Lower lobe of right lung (tissue), 2 donors: Measurements from ENCODE around the gene SLC2A1. TPM values are rescaled to one million over a fixed set of nuclear protein-coding genes. Genes with fewer than 3 reads are reported as not detected.
"Not testable (repeated sequence)": the region's sequence is repeated elsewhere in the genome, so short reads cannot be mapped to it uniquely, and the experiment has no call there.

Source experiments
- ATAC-seq, 2 donors: fragments of 200-7000 bp; cut with Tn5 transposase; one replicate each; pipeline ENCODE4 v1.9.1; 2020 to 2022; ENCODE audit warnings: mild to moderate bottlenecking in 2 of 2, moderate library complexity in 2 of 2
- DNase-seq: peaks from one replicate; pipeline ENCODE4 v3.0.0-alpha.2; 2020
- H3K27ac ChIP-seq: fragments of 200-600 bp; one replicate; pipeline ENCODE4 v1.8.0; 2022
- H3K27me3 ChIP-seq: fragments of 200-600 bp; one replicate; pipeline ENCODE4 v1.8.0; 2022; ENCODE audit warnings: low read depth
- H3K36me3 ChIP-seq: fragments of 200-600 bp; one replicate; pipeline ENCODE4 v1.8.0; 2022; ENCODE audit warnings: mild to moderate bottlenecking
- H3K4me1 ChIP-seq: fragments of 200-600 bp; one replicate; pipeline ENCODE4 v1.8.0; 2022
- H3K4me3 ChIP-seq: fragments of 200-600 bp; one replicate; pipeline ENCODE4 v1.8.0; 2022; ENCODE audit warnings: mild to moderate bottlenecking
- H3K9me3 ChIP-seq: fragments of 200-600 bp; one replicate; pipeline ENCODE4 v1.8.0; 2022
- CTCF ChIP-seq: fragments of 200-600 bp; IDR thresholded peaks from one replicate; pipeline ENCODE4 v1.8.0; 2022; ENCODE audit warnings: antibody characterized with exemption, mild to moderate bottlenecking
- intact Hi-C: fragments of 100-400 bp; cut with DNase I; formaldehyde crosslinking; loops from one replicate; pipeline ENCODE4 v1.11.0; 2022
- total RNA-seq: library from RNA; stranded (reverse); fragmentation: NEBNext Ultra II Directional; extraction: Animal tissue kit (Norgen Biotek cat#: 25700); gene quantifications from one replicate; pipeline ENCODE4 v1.2.1, GENCODE V29; 2021
- donor health status: DM: no; HTN: yes; CAD: no; lungs with severe emphysema.

Gene SLC2A1
- total RNA-seq, 1 donor from 2014 or later, result 10.6 TPM

- no peaks in the 10 kb centered on the region for H3K36me3 ChIP-seq
- no peak overlapping the region for H3K27ac ChIP-seq
- peak; percentile 80 to 89 for ATAC-seq
- intact Hi-C loops, result loop anchor here (5.0 kb wide), 1 partner anchor 159 kb away; no protein-coding TSS in a partner anchor
- no peak overlapping the region for H3K4me3 ChIP-seq
- H3K9me3 ChIP-seq, result no peaks in the 10 kb centered on the region
- no peaks in the 10 kb centered on the region for H3K27me3 ChIP-seq
- no peak for DNase-seq
- peak; percentile 76 for TF ChIP-seq CTCF
- H3K4me1 ChIP-seq, result no peaks in the 10 kb centered on the region
Measured at GRCh38 chr1:42913426-42914091, 45.1 kb downstream of the SLC2A1 start.

GRCh38 chr1:42910985-42911384 is 47.7 kb downstream of the SLC2A1 start:
- DNase-seq, result no peak
- intact Hi-C loops, result loop anchor here (5.0 kb wide), 1 partner anchor 161 kb away; no protein-coding TSS in a partner anchor
- no peaks in the 10 kb centered on the region for H3K27me3 ChIP-seq

GRCh38 chr1:42908046-42908445 is 50.6 kb downstream of the SLC2A1 start:
- H3K9me3 ChIP-seq, result no peaks in the 10 kb centered on the region
- no peaks in the 10 kb centered on the region for H3K27me3 ChIP-seq
- TF ChIP-seq CTCF, result no peak
- ATAC-seq (no peak), DNase-seq (no peak)
- H3K4me1 ChIP-seq, result no peaks in the 10 kb centered on the region
- no peak overlapping the region for H3K4me3 ChIP-seq
- H3K27ac ChIP-seq, result no peak overlapping the region
- no peaks in the 10 kb centered on the region for H3K36me3 ChIP-seq
- intact Hi-C loops, result no loop called here

More at GRCh38 chr1:42910985-42911384, 47.7 kb downstream of the SLC2A1 start:
- Histone ChIP-seq H3K27ac (no peak overlapping the region), H3K36me3 (no peaks in the 10 kb centered on the region), H3K4me3 (no peak overlapping the region), H3K9me3 (no peaks in the 10 kb centered on the region), H3K4me1 (no peaks in the 10 kb centered on the region)
- no peak for TF ChIP-seq CTCF
- ATAC-seq, result no peak

GRCh38 chr1:42904434-42904833 is 54.2 kb downstream of the SLC2A1 start:
- Histone ChIP-seq H3K9me3 (no peaks in the 10 kb centered on the region), H3K27me3 (no peaks in the 10 kb centered on the region), H3K27ac (no peak overlapping the region), H3K36me3 (no peaks in the 10 kb centered on the region), H3K4me3 (no peak overlapping the region), H3K4me1 (no peaks in the 10 kb centered on the region)
- ATAC-seq (no peak), DNase-seq (no peak)
- intact Hi-C loops, result no loop called here
- no peak for TF ChIP-seq CTCF

- H3K36me3 ChIP-seq, intact Hi-C loops, H3K27me3 ChIP-seq, H3K4me3 ChIP-seq, DNase-seq, H3K27ac ChIP-seq, H3K4me1 ChIP-seq, ATAC-seq, H3K9me3 ChIP-seq: not testable (repeated sequence)
Measured at GRCh38 chr1:42899960-42900359, 58.7 kb downstream of the SLC2A1 start.

- peak; percentile 69 for DNase-seq
- Histone ChIP-seq H3K4me1 (no peaks in the 10 kb centered on the region), H3K4me3 (no peak overlapping the region), H3K27ac (no peak overlapping the region), H3K36me3 (no peaks in the 10 kb centered on the region), H3K9me3 (no peaks in the 10 kb centered on the region), H3K27me3 (peaks cover 3% of the 10 kb centered on the region)
- no peak for TF ChIP-seq CTCF
- peak; percentile 93 to 97 for ATAC-seq
- intact Hi-C loops, result no loop called here
Measured at GRCh38 chr1:42891465-42892138, 67.1 kb downstream of the SLC2A1 start.
